OCI-LY3 (cell line): ENCODE measurements around the gene HAUS1.

Experiments used
- EZH2phosphoT487 ChIP-seq: fragments of 200-600 bp; shearing (Covaris generic); IDR thresholded peaks from 2 replicates; pipeline ENCODE4 v1.6.1; 2018; ENCODE audit warnings: antibody characterized with exemption, mixed run types, low read depth
- TF ChIP-seq, protein P1 (sequence below): fragments of 200-600, 300-600 bp; sonication (generic); IDR thresholded peaks from 2 replicates; pipeline ENCODE4 v1.5.1; 2014; ENCODE audit warnings: antibody characterized with exemption, low read length, low read depth

DNA sequence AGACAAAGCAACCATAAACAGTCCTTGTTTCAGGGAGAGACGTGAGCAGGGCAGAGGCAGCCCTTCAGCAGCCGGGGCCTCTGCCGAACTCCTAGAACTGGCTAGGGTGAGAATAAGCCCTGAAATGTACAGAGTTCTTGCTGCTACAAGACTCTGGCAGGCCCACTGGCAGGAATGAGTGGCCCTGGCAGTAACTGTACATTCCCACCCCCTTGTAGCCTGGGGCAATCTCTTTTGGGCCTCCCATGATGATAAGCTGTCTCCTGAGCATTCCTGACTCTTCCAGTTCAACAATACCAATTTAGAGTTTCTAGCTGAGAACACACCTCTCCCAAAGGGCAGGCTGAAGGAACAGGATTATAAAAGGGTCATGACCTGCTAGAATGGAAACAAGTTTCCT, 54.3 kb downstream of the HAUS1 start:
- TF ChIP-seq, protein P1, sequence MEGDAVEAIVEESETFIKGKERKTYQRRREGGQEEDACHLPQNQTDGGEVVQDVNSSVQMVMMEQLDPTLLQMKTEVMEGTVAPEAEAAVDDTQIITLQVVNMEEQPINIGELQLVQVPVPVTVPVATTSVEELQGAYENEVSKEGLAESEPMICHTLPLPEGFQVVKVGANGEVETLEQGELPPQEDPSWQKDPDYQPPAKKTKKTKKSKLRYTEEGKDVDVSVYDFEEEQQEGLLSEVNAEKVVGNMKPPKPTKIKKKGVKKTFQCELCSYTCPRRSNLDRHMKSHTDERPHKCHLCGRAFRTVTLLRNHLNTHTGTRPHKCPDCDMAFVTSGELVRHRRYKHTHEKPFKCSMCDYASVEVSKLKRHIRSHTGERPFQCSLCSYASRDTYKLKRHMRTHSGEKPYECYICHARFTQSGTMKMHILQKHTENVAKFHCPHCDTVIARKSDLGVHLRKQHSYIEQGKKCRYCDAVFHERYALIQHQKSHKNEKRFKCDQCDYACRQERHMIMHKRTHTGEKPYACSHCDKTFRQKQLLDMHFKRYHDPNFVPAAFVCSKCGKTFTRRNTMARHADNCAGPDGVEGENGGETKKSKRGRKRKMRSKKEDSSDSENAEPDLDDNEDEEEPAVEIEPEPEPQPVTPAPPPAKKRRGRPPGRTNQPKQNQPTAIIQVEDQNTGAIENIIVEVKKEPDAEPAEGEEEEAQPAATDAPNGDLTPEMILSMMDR = no peak
- TF ChIP-seq EZH2phosphoT487 = no peak
